HepG2 (cell line): ENCODE measurements around the gene TULP4. TPM values are rescaled to one million over a fixed set of nuclear protein-coding genes. Genes with fewer than 3 reads are reported as not detected.

Experiments used
- ATAC-seq: fragments of 200-7000 bp; cut with Tn5 transposase; 3 replicates; pipeline ENCODE4 v1.9.1; 2020; ENCODE audit warnings: mild to moderate bottlenecking, moderate library complexity
- BruUV-seq: library from RNA; stranded (reverse); fragments of 400-500 nt; replicated peaks from 2 replicates; lab custom pipeline; 2021; lab: Mats Ljungman, UMichigan
- CTCF ChIA-PET: fragments of 300-600 bp; formaldehyde crosslinking; extraction: SDS; loops from one replicate; lab custom pipeline; 2021; ENCODE audit warnings: low total read pairs, inconsistent platforms, low intra/inter-chr PET ratio; lab: Yijun Ruan, JAX
- POLR2A ChIA-PET: fragments of 350-600 bp; sonication (Branson Sonifier 250); formaldehyde crosslinking; loops from one replicate; lab custom pipeline; 2020; ENCODE audit warnings: antibody characterized with exemption, inconsistent platforms; lab: Yijun Ruan, JAX
- DNase-seq: peaks from one replicate; pipeline ENCODE4 v3.0.0-alpha.2; 2015; ENCODE audit warnings: low spot score
- FAIRE-seq: peaks from 3 replicates; lab custom pipeline; 2011; peaks lifted over from hg19 to GRCh38; lab: Jason Lieb, UNC
- H2AFZ ChIP-seq: one replicate; pipeline ENCODE4 v1.6.1; 2011; ENCODE audit warnings: low read length, inconsistent platforms
- H3K27ac ChIP-seq: fragments of 300-600 bp; 3 replicates; pipeline ENCODE4 v1.8.0; 2011; ENCODE audit warnings: mixed run types, mild to moderate bottlenecking, mixed read lengths, low read length, inconsistent platforms; ENCODE audit not compliant: insufficient read depth; ENCODE audit errors: extremely low read length
- H3K27me3 ChIP-seq, 2 experiments: fragments of 200-600 bp in 1 of 2; 2 replicates in 1 of 2; 3 replicates in 1 of 2; pipeline versions ENCODE4 v1.6.0 to v1.8.0; 2011; ENCODE audit warnings: low read length in 2 of 2, mild to moderate bottlenecking in 2 of 2, moderate library complexity in 2 of 2, inconsistent platforms in 1 of 2; ENCODE audit not compliant: insufficient read depth in 2 of 2, control insufficient read depth in 1 of 2
- H3K36me3 ChIP-seq, 2 experiments: fragments of 200-600 bp in 1 of 2; replicated peaks in 1 of 2; 2 replicates in 1 of 2; 3 replicates in 1 of 2; pipeline versions ENCODE4 v1.5.1 to v1.8.0; 2011; ENCODE audit warnings: low read length in 2 of 2, inconsistent platforms in 1 of 2; ENCODE audit not compliant: insufficient read depth in 2 of 2, control insufficient read depth in 1 of 2
- H3K4me1 ChIP-seq: 2 replicates; pipeline ENCODE4 v1.5.1; 2012; ENCODE audit warnings: low read length, inconsistent platforms; ENCODE audit not compliant: insufficient read depth
- H3K4me2 ChIP-seq: 2 replicates; pipeline ENCODE4 v1.6.0; 2011; ENCODE audit warnings: low read depth, low read length, inconsistent platforms
- H3K4me3 ChIP-seq, 3 experiments: fragments of 200-600 bp in 1 of 3; sonication (generic), shearing (Covaris generic) in 1 of 3; replicated peaks in 1 of 3; 2 replicates each; pipeline ENCODE4 v1.5.1; 2011 to 2016; ENCODE audit warnings: low read length in 3 of 3, inconsistent platforms in 2 of 3, low read depth in 2 of 3, mild to moderate bottlenecking in 2 of 3, control low read depth in 1 of 3, mixed read lengths in 1 of 3; ENCODE audit not compliant: insufficient read depth in 1 of 3
- H3K79me2 ChIP-seq: one replicate; pipeline ENCODE4 v1.6.1; 2011; ENCODE audit warnings: low read length, inconsistent platforms; ENCODE audit not compliant: insufficient read depth
- H3K9ac ChIP-seq: 2 replicates; pipeline ENCODE4 v1.6.0; 2011; ENCODE audit warnings: mild to moderate bottlenecking, low read depth, low read length, inconsistent platforms; ENCODE audit not compliant: insufficient read depth
- H3K9me3 ChIP-seq: 2 replicates; pipeline ENCODE4 v1.5.1; 2012; ENCODE audit warnings: mild to moderate bottlenecking, low read length
- H4K20me1 ChIP-seq: 2 replicates; pipeline ENCODE4 v1.6.0; 2011; ENCODE audit warnings: inconsistent platforms, mild to moderate bottlenecking, low read length, moderate library complexity; ENCODE audit not compliant: insufficient read depth
- HNRNPUL1 ChIP-seq: fragments of 200-400 bp; formaldehyde crosslinking; IDR thresholded peaks from 2 replicates; pipeline ENCODE4 v1.6.1; 2017; ENCODE audit warnings: low read depth, mild to moderate bottlenecking, low read length, moderate library complexity
- HOXA5 ChIP-seq: sonication (generic); formaldehyde crosslinking; IDR thresholded peaks from 2 replicates; pipeline ENCODE4 v1.4.0; 2020; ENCODE audit warnings: missing genetic modification reagents
- MTF1 ChIP-seq: sonication (generic); formaldehyde crosslinking; IDR thresholded peaks from 2 replicates; pipeline ENCODE4 v1.5.0; 2020; ENCODE audit warnings: missing genetic modification reagents
- NBN ChIP-seq: fragments of 450-650 bp; conservative IDR thresholded peaks from 2 replicates; pipeline ENCODE4 v1.6.1; 2017
- NONO ChIP-seq, 2 experiments: fragments of 450-650 bp in 1 of 2; sonication (generic) in 1 of 2; formaldehyde crosslinking in 1 of 2; IDR thresholded peaks in 1 of 2; conservative IDR thresholded peaks in 1 of 2; 2 replicates each; pipeline versions ENCODE4 v1.6.1 to v1.8.0; 2017 to 2022; ENCODE audit warnings: mild to moderate bottlenecking in 1 of 2, missing genetic modification reagents in 1 of 2, moderate library complexity in 1 of 2
- NR1H2 ChIP-seq: sonication (generic); formaldehyde crosslinking; IDR thresholded peaks from 2 replicates; pipeline ENCODE4 v1.8.1; 2022; ENCODE audit warnings: low read depth, missing genetic modification reagents, borderline replicate concordance
- RBM22 ChIP-seq: fragments of 200-400 bp; formaldehyde crosslinking; optimal IDR thresholded peaks from 2 replicates; pipeline ENCODE3; 2017; ENCODE audit warnings: mild to moderate bottlenecking, low read length, moderate library complexity
- RFXANK ChIP-seq: IDR thresholded peaks from 2 replicates; pipeline ENCODE4 v1.6.1; 2016
- ZMYM4 ChIP-seq: sonication (generic); formaldehyde crosslinking; IDR thresholded peaks from 2 replicates; pipeline ENCODE4 v1.8.1; 2023; ENCODE audit warnings: mild to moderate bottlenecking, missing genetic modification reagents
- ZNF687 ChIP-seq: sonication (generic); formaldehyde crosslinking; IDR thresholded peaks from 2 replicates; pipeline ENCODE4 v1.5.1; 2020; ENCODE audit warnings: mild to moderate bottlenecking, missing genetic modification reagents, moderate library complexity
- WGBS: methylation state at CpG from one replicate; pipeline ENCODE4 v1.1.6; 2017; ENCODE audit warnings: low lambda C conversion rate; 5-methylcytosine and 5-hydroxymethylcytosine counted together
- in situ Hi-C: cut with HindIII; loops from 2 replicates; pipeline ENCODE4 v1.10.0; 2017; ENCODE audit warnings: low pct_unique_long_range_greater_than_20kb; ENCODE audit not compliant: extremely low pct_ligation_motif_present
- intact Hi-C: fragments of 100-400 bp; cut with micrococcal nuclease; formaldehyde crosslinking; loops from one replicate; pipeline ENCODE4 v1.10.0; 2022; ENCODE audit not compliant: unreplicated experiment
- polyA plus RNA-seq, 8 experiments: library from polyadenylated mRNA; depleted of rRNA in 3 of 8; stranded (reverse) in 7 of 8; unstranded in 1 of 8; fragments of >200 nt; fragmentation: Illumina TruSeq in 4 of 8; extraction: Trizol in 4 of 8; gene quantifications; 2 replicates each; pipeline versions ENCODE4 v1.2.1 to v1.2.3, GENCODE V29; 2011 to 2016; ENCODE audit warnings: low read depth in 4 of 8, missing spikeins in 1 of 8, mixed read lengths in 1 of 8; ENCODE audit not compliant: insufficient read depth in 1 of 8
- total RNA-seq, 5 experiments: library from RNA; depleted of rRNA; stranded (reverse); fragments of >200 nt; fragmentation: Illumina TruSeq; extraction: Trizol; gene quantifications; 2 replicates each; pipeline ENCODE4 v1.2.3, GENCODE V29; 2016; ENCODE audit warnings: low read depth in 1 of 5
- TF ChIP-seq, protein P1 (sequence below): IDR thresholded peaks from 2 replicates; pipeline ENCODE4 v1.6.1; 2016; ENCODE audit warnings: mild to moderate bottlenecking

TULP4 gene
- total and polyA plus RNA-seq, 2 of the 13 experiments (the other 11 are each of a cell fraction or from before 2014, with no cell fraction given), result 21.1 to 122 TPM

- no TSS peak for BruUV-seq
- no peaks in the 10 kb centered on the region for H3K9me3 ChIP-seq
- ATAC-seq, result no peak
- FAIRE-seq, result no peak
- H3K36me3 ChIP-seq, result no peaks in the 10 kb centered on the region; a peak in 1 of 5 replicates
- in situ Hi-C loops, result no loop called here
- intact Hi-C loops, result loop anchor here (10.0 kb wide), 1 partner anchor 59 kb away; no protein-coding TSS in a partner anchor
- CTCF ChIA-PET, result no interaction called here
- TF ChIP-seq HNRNPUL1, result no peak
- peak; percentile 56 for TF ChIP-seq RBM22
- peaks cover 7% of the 10 kb centered on the region; the same call in 1 of the 2 replicates for H3K4me1 ChIP-seq
- no peak for DNase-seq
- WGBS, result 94% methylated on average over 3 of the region's 3 CpGs
- no peak overlapping the region for H3K9ac ChIP-seq
- no peak overlapping the region for H3K27ac ChIP-seq
- H3K79me2 ChIP-seq, result peaks cover 18% of the 10 kb centered on the region
- no peak overlapping the region for H2AFZ ChIP-seq
- no peak overlapping the region for H3K4me3 ChIP-seq
- POLR2A ChIA-PET, result no interaction called here
- H4K20me1 ChIP-seq, result 0 out of 2 replicates have a peak, but pooled peaks cover 3% of the 10 kb centered on the region
- no peaks in the 10 kb centered on the region for H3K27me3 ChIP-seq
- H3K4me2 ChIP-seq, result no peak overlapping the region
Observed at GRCh38 chr6:158383542-158383941, 71.3 kb downstream of the TULP4 start.

DNA sequence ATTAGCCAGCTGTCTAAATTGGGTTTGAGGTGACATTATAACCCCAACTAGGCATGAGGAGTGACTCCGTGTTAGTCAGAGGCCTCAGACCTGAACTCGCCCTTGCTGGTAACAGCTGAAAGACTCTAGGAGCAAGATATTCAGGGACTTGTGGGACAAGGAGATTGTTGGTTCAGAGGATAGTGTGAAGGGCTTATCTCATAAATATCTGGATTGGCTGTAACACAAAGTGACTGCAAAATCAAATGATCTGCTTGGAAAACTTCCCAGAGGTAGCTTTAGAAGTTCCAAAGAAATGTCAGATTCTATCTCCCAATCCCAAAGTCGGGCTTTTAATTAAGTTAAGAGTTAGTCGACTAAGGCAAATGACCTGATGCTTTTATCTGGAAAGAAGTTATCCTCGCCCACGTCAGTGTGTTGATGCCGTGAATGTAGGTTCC lies 72.4 kb downstream of the TULP4 start:
- ATAC-seq, result no peak
- Histone ChIP-seq H3K4me2 (no peak overlapping the region), H4K20me1 (0 out of 2 replicates have a peak, but pooled peaks cover 3% of the 10 kb centered on the region), H3K36me3 (no peaks in the 10 kb centered on the region; a peak in 1 of 5 replicates), H3K27me3 (no peaks in the 10 kb centered on the region), H3K4me3 (no peak overlapping the region), H3K4me1 (peaks cover 11% of the 10 kb centered on the region; the same call in 1 of the 2 replicates), H3K27ac (no peak overlapping the region), H3K79me2 (peaks cover 16% of the 10 kb centered on the region), H2AFZ (no peak overlapping the region), H3K9ac (no peak overlapping the region), H3K9me3 (no peaks in the 10 kb centered on the region)
- FAIRE-seq, result no peak
- ChIA-PET CTCF (no interaction called here), POLR2A (no interaction called here)
- no peak for DNase-seq
- BruUV-seq, result no TSS peak
- in situ Hi-C loops, result loop anchor here (5.0 kb wide), 1 partner anchor 152 kb away; no protein-coding TSS in a partner anchor
- intact Hi-C loops, result loop anchor here (5.0 to 10.0 kb wide), 2 partner anchors 42 to 60 kb away; no protein-coding TSS in a partner anchor
- 97% methylated on average over 7 of the region's 7 CpGs for WGBS
- TF ChIP-seq ZNF687, result no peak
- TF ChIP-seq HOXA5 (CRISPR knock-in tag), result no peak
- no peak for TF ChIP-seq MTF1 (CRISPR knock-in tag)
- no peak for TF ChIP-seq RFXANK (CRISPR knock-in tag)
- no peak for TF ChIP-seq ZMYM4 (CRISPR knock-in tag)
- TF ChIP-seq NR1H2 (CRISPR knock-in tag), result no peak
- no peak for TF ChIP-seq NBN
- TF ChIP-seq, protein P1, sequence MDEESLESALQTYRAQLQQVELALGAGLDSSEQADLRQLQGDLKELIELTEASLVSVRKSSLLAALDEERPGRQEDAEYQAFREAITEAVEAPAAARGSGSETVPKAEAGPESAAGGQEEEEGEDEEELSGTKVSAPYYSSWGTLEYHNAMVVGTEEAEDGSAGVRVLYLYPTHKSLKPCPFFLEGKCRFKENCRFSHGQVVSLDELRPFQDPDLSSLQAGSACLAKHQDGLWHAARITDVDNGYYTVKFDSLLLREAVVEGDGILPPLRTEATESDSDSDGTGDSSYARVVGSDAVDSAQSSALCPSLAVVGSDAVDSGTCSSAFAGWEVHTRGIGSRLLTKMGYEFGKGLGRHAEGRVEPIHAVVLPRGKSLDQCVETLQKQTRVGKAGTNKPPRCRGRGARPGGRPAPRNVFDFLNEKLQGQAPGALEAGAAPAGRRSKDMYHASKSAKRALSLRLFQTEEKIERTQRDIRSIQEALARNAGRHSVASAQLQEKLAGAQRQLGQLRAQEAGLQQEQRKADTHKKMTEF (CRISPR knock-in tag), result no peak
- no peak for TF ChIP-seq NONO (IDR thresholded peaks at IDR 0.05)
- TF ChIP-seq NONO (CRISPR knock-in tag; conservative IDR thresholded peaks at IDR 0.05), result no peak
